ENCODE data around the gene MOK.
A peak's percentile ranks its signal among the peaks of the same experiment; 100 is the strongest.
"Not testable (repeated sequence)": the region's sequence is repeated elsewhere in the genome, so short reads cannot be mapped to it uniquely, and the experiment has no call there.

The MOK gene

GRCh38 chr14:102248121-102248520, 56.8 kb downstream of the MOK start:
- DNase-seq (ENCODE audit: low spot score) = no peak

GRCh38 chr14:102246071-102246470, 58.9 kb downstream of the MOK start:
- no peak for DNase-seq (ENCODE audit: low spot score)

- DNase-seq (ENCODE audit: low spot score) = not testable (repeated sequence)
Observed at GRCh38 chr14:102243795-102244194, 61.2 kb downstream of the MOK start.

GRCh38 chr14:102241147-102241546, 63.8 kb downstream of the MOK start:
- DNase-seq (ENCODE audit: low spot score) = no peak

- DNase-seq (ENCODE audit: low spot score) = not testable (repeated sequence)
Observed at GRCh38 chr14:102240481-102240880, 64.5 kb downstream of the MOK start.

GRCh38 chr14:102239231-102239630, 65.7 kb downstream of the MOK start:
- DNase-seq (ENCODE audit: low spot score) = no peak

- DNase-seq (ENCODE audit: low spot score) = no peak
Observed at GRCh38 chr14:102238766-102239165, 66.2 kb downstream of the MOK start.

GRCh38 chr14:102238131-102238530, 66.8 kb downstream of the MOK start:
- no peak for DNase-seq (ENCODE audit: low spot score)

GRCh38 chr14:102236026-102236425, 68.9 kb downstream of the MOK start:
- DNase-seq (ENCODE audit: low spot score) = no peak

- peak; percentile 95 for DNase-seq (ENCODE audit: low spot score)
Observed at GRCh38 chr14:102235275-102235897, 69.6 kb downstream of the MOK start.

GRCh38 chr14:102234331-102235264, 70.4 kb downstream of the MOK start:
- no peak for DNase-seq (ENCODE audit: low spot score)

GRCh38 chr14:102233081-102233480, 71.9 kb downstream of the MOK start:
- DNase-seq (ENCODE audit: low spot score) = no peak

GRCh38 chr14:102232348-102232625, 72.7 kb downstream of the MOK start:
- no peak for DNase-seq (ENCODE audit: low spot score)

GRCh38 chr14:102231476-102232347, 73.3 kb downstream of the MOK start:
- DNase-seq (ENCODE audit: low spot score) = no peak

- no peak for DNase-seq (ENCODE audit: low spot score)
Observed at GRCh38 chr14:102230481-102231210, 74.3 kb downstream of the MOK start.

GRCh38 chr14:102229739-102230092, 75.2 kb downstream of the MOK start:
- no peak for DNase-seq (ENCODE audit: low spot score)

GRCh38 chr14:102229071-102229738, 75.8 kb downstream of the MOK start:
- DNase-seq (ENCODE audit: low spot score) = no peak

GRCh38 chr14:102227184-102227964, 77.6 kb downstream of the MOK start:
- DNase-seq (ENCODE audit: low spot score) = no peak

GRCh38 chr14:102226356-102227125, 78.4 kb downstream of the MOK start:
- DNase-seq (ENCODE audit: low spot score) = no peak

GRCh38 chr14:102225936-102226335, 79.0 kb downstream of the MOK start:
- no peak for DNase-seq (ENCODE audit: low spot score)
